ENCODE measurements around the gene TTC38. TPM values are rescaled to one million over a fixed set of nuclear protein-coding genes. Genes with fewer than 3 reads are reported as not detected.
A peak's percentile ranks its signal among the peaks of the same experiment; 100 is the strongest.

TTC38 gene
- total RNA-seq, 1 experiment from 2014 or later: 31.5 TPM

DNA sequence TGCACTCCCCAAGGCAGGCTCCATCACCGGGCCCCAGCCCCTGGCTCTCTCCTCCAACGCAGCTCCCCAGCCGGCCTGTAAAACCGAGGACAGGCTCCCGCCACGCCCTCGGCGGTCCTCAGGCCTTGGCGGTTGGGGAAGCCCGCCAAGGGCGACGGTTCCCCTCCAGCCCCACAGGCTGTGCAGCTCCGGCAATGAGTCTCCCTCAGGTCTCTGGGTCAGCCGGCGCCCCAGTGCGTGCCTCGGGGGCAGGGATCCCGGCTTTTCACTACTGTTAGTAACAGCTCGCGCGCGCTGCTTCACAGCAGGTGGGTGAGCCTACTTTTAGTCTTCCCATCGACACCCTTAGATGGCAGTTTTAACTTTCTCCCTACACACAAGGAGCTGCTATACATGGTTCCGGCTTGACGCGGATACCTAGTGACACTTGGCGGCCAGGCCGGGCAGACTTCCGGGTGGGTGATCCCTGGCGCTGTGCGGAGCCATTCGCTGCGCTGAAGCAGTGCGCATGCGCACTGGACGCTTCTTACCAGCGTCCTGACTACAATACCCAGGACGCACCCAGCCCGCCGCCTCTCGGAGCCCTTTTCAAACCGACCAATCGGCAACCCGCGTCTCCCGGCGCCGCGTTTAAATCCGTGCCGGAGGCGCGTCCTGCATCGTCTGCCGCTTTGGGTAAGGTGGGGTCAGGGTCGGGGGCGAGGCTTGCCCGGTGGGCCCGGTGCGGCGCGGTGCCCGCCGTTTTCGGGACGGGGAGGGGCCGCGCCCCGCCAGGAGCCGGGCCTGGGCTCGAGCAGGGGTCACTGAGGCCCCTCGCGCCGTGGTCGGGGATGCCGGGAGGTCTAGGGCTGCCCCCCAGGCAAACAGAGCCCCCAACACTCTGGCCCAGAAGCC is 28.7 kb downstream of the TTC38 start, which contains the start of gene GTSE1:
GTSE1 (plus strand) TSS at position 614 of the 894 bp plus-strand sequence. CDS start 531 bp downstream, outside the sequence.
- no peaks in the 10 kb centered on the region for H3K27me3 Mint-ChIP-seq (ENCODE audit: low read depth)
- H2BK12ac ChIP-seq (ENCODE audit: insufficient read length, low read depth, low read length): no peak within 1 kb of the TSS
- H4K91ac ChIP-seq (ENCODE audit: insufficient read length, low read depth, low read length): no peak within 1 kb of the TSS
- H3K56ac ChIP-seq (ENCODE audit: insufficient read length, low read depth, low read length): no peak within 1 kb of the TSS
- peaks cover 17 to 41% (median 38%) of the 10 kb centered on the region in 3 experiments; a peak in 6 of 7 replicates for H3K36me3 Mint-ChIP-seq (ENCODE audit: insufficient read depth in 1 of 3, low read depth in 3 of 3)
- no peak within 1 kb of the TSS for H3K27ac ChIP-seq (ENCODE audit: insufficient read length, low read depth, low read length)
- H2BK5ac ChIP-seq (ENCODE audit: insufficient read length, low read length): no peak within 1 kb of the TSS
- no CpG with 5 or more reads among the region's 76 CpGs for WGBS (ENCODE audit: extremely low coverage, insufficient read length, low lambda C conversion rate)
- H4K20me1 ChIP-seq (ENCODE audit: control insufficient read depth, insufficient read depth, insufficient read length): no peaks in the 10 kb centered on the region
- H3T11ph ChIP-seq (ENCODE audit: low read length): no peak within 1 kb of the TSS
- no peaks in the 10 kb centered on the region for H3K9me3 Mint-ChIP-seq
- H3K4me1 Mint-ChIP-seq: peaks cover 23% of the 10 kb centered on the region in 2 experiments
- peak; percentile 98 for DNase-seq
- H3K4me2 ChIP-seq (ENCODE audit: insufficient read depth, insufficient read length, low read length): peak within 1 kb of the TSS; percentile 91
- H2AFZ ChIP-seq (ENCODE audit: low read length): no peak within 1 kb of the TSS
- H3K23ac ChIP-seq (ENCODE audit: insufficient read length, low read depth, low read length): no peak within 1 kb of the TSS
- no peaks in the 10 kb centered on the region; the same call in 1 of the 2 replicates for H3K79me2 ChIP-seq (ENCODE audit: insufficient read depth, low read length)
- no peak within 1 kb of the TSS for H2BK15ac ChIP-seq (ENCODE audit: low read depth, low read length)
- H2BK120ac ChIP-seq (ENCODE audit: low read depth, low read length, poor library complexity, severe bottlenecking): no peak within 1 kb of the TSS
- H3K79me1 ChIP-seq (ENCODE audit: insufficient read depth, low read depth, low read length, poor library complexity, severe bottlenecking): no peaks in the 10 kb centered on the region
- no peak within 1 kb of the TSS for H2AK5ac ChIP-seq (ENCODE audit: insufficient read length, low read length)
- no peak within 1 kb of the TSS for H4K8ac ChIP-seq (replicated peaks; ENCODE audit: insufficient read length, low read depth, low read length)
- TF ChIP-seq, protein P1, sequence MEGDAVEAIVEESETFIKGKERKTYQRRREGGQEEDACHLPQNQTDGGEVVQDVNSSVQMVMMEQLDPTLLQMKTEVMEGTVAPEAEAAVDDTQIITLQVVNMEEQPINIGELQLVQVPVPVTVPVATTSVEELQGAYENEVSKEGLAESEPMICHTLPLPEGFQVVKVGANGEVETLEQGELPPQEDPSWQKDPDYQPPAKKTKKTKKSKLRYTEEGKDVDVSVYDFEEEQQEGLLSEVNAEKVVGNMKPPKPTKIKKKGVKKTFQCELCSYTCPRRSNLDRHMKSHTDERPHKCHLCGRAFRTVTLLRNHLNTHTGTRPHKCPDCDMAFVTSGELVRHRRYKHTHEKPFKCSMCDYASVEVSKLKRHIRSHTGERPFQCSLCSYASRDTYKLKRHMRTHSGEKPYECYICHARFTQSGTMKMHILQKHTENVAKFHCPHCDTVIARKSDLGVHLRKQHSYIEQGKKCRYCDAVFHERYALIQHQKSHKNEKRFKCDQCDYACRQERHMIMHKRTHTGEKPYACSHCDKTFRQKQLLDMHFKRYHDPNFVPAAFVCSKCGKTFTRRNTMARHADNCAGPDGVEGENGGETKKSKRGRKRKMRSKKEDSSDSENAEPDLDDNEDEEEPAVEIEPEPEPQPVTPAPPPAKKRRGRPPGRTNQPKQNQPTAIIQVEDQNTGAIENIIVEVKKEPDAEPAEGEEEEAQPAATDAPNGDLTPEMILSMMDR (conservative IDR thresholded peaks at IDR 0.05): peak; percentile 19; the same call in 2 of the 3 replicates
- no peak within 1 kb of the TSS for H2BK20ac ChIP-seq (ENCODE audit: low read depth, low read length, poor library complexity, severe bottlenecking)
- peak within 1 kb of the TSS; percentile 0; the same call in 1 of the 2 replicates for H3K14ac ChIP-seq (ENCODE audit: insufficient read depth, low read length)
- H3K9ac ChIP-seq (ENCODE audit: extremely low read depth, insufficient read length, low read length): peak within 1 kb of the TSS; percentile 60
- H3K23me2 ChIP-seq (ENCODE audit: insufficient read length, low read depth, low read length, poor library complexity, severe bottlenecking): peaks cover 9% of the 10 kb centered on the region
- peak within 1 kb of the TSS; percentile 65 to 96 (median 93); a peak in 5 of 7 replicates for H3K27ac Mint-ChIP-seq
- peak within 1 kb of the TSS; percentile 7 for H3K18ac ChIP-seq (ENCODE audit: insufficient read length, low read depth, low read length)
- H3K27me3 ChIP-seq (ENCODE audit: insufficient read depth, low read length): no peaks in the 10 kb centered on the region
- no peak within 1 kb of the TSS for H3K4ac ChIP-seq (ENCODE audit: low read depth, low read length)
- no peak within 1 kb of the TSS for H4K5ac ChIP-seq (ENCODE audit: insufficient read length, low read depth, low read length)
- no peaks in the 10 kb centered on the region for H3K4me1 ChIP-seq (ENCODE audit: insufficient read depth, low read length)
- peak within 1 kb of the TSS; percentile 84 to 92 for H3K4me3 Mint-ChIP-seq
- H3K9me3 ChIP-seq (ENCODE audit: control insufficient read depth, low read depth, low read length): no peaks in the 10 kb centered on the region

Measured in H9 (cell line).